Measurements from ENCODE around the gene RTL1.

The RTL1 gene

GRCh38 chr14:100890061-100890850 lies 13.3 kb downstream of the RTL1 start:
- H3K79me2 ChIP-seq (ENCODE audit: control insufficient read depth, insufficient read depth, low read length, unreplicated experiment), result no peaks in the 10 kb centered on the region
- H2AFZ ChIP-seq (ENCODE audit: low read length, unreplicated experiment), result no peak overlapping the region
- H3K27me3 ChIP-seq (ENCODE audit: insufficient read depth, low read length), result 0 out of 2 replicates have a peak, but pooled peaks cover 3% of the 10 kb centered on the region
- H3K27ac ChIP-seq (ENCODE audit: low read depth, low read length), result no peak overlapping the region
- no peaks in the 10 kb centered on the region for H3K4me1 ChIP-seq (ENCODE audit: control insufficient read depth, insufficient read depth, low read length, unreplicated experiment)
- peaks cover 6% of the 10 kb centered on the region; the same call in 1 of the 2 replicates for H3K36me3 ChIP-seq (ENCODE audit: insufficient read depth, low read length)
- H3K4me3 ChIP-seq (ENCODE audit: low read depth, low read length), result no peak overlapping the region

GRCh38 chr14:100889641-100890040 lies 13.9 kb downstream of the RTL1 start:
- Histone ChIP-seq H3K27ac (ENCODE audit: low read depth, low read length) (no peak overlapping the region), H3K36me3 (ENCODE audit: insufficient read depth, low read length) (peaks cover 6% of the 10 kb centered on the region; the same call in 1 of the 2 replicates), H3K4me1 (ENCODE audit: control insufficient read depth, insufficient read depth, low read length, unreplicated experiment) (no peaks in the 10 kb centered on the region), H3K4me3 (ENCODE audit: low read depth, low read length) (no peak overlapping the region), H3K27me3 (ENCODE audit: insufficient read depth, low read length) (0 out of 2 replicates have a peak, but pooled peaks cover 3% of the 10 kb centered on the region), H3K79me2 (ENCODE audit: control insufficient read depth, insufficient read depth, low read length, unreplicated experiment) (no peaks in the 10 kb centered on the region), H2AFZ (ENCODE audit: low read length, unreplicated experiment) (no peak overlapping the region)

- Histone ChIP-seq H3K4me3 (ENCODE audit: low read depth, low read length) (no peak overlapping the region), H3K27ac (ENCODE audit: low read depth, low read length) (no peak overlapping the region), H3K36me3 (ENCODE audit: insufficient read depth, low read length) (peaks cover 11% of the 10 kb centered on the region), H3K4me1 (ENCODE audit: control insufficient read depth, insufficient read depth, low read length, unreplicated experiment) (no peaks in the 10 kb centered on the region), H3K27me3 (ENCODE audit: insufficient read depth, low read length) (0 out of 2 replicates have a peak, but pooled peaks cover 3% of the 10 kb centered on the region), H3K79me2 (ENCODE audit: control insufficient read depth, insufficient read depth, low read length, unreplicated experiment) (no peaks in the 10 kb centered on the region), H2AFZ (ENCODE audit: low read length, unreplicated experiment) (no peak overlapping the region)
Observed at GRCh38 chr14:100888789-100889315, 14.7 kb downstream of the RTL1 start.

DNA sequence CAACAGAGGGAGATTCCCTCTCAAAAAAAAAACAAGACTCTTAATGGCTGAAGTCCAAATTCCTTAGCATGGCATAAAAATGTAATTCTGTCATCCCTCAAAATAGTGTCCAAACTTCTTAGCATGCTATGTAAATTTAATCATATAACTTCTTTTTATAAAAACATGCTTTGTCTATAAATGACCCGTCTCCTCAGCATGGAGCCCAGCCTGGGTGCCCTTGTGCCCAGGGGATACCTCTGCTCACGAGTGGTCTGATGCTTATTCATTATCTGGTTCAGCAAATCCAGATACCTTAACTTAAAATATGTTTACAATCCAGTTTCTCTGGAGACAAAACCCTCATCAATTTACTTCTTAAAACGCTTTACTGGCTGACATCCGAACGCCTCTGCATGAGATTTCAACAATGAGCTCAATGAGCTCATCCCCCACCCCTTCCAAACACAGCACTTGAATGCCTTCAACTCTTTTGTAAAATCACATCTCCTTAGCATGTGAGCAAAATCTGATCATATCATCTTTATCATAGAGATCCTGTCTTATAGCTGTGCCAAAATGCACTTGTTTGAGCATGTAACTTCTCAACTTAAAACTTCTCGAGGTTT lies 15.7 kb downstream of the RTL1 start:
- Histone ChIP-seq H3K27me3 (ENCODE audit: insufficient read depth, low read length) (0 out of 2 replicates have a peak, but pooled peaks cover 3% of the 10 kb centered on the region), H2AFZ (ENCODE audit: low read length, unreplicated experiment) (no peak overlapping the region), H3K4me1 (ENCODE audit: control insufficient read depth, insufficient read depth, low read length, unreplicated experiment) (no peaks in the 10 kb centered on the region), H3K27ac (ENCODE audit: low read depth, low read length) (no peak overlapping the region), H3K36me3 (ENCODE audit: insufficient read depth, low read length) (peaks cover 13% of the 10 kb centered on the region), H3K79me2 (ENCODE audit: control insufficient read depth, insufficient read depth, low read length, unreplicated experiment) (no peaks in the 10 kb centered on the region), H3K4me3 (ENCODE audit: low read depth, low read length) (no peak overlapping the region)

DNA sequence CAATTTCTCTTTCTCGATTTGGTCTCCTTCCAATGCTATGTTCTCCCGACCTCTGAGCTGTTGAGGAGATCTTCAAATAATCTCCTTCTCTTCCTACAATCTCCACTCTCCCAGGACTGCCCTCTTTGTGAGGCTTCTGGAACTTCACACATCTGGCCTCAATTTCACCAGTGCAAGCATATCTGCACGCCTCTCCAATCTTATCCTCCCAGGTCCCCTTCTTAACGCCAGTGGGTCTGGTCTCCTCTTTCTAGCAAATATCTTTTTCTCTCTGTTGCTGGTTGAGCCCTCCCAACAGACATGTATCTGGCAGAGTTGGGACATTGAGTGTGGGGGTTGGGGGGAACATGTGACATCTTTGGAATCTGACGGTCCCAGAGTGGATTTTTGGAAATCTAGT lies 17.9 kb downstream of the RTL1 start:
- H3K4me1 ChIP-seq (ENCODE audit: control insufficient read depth, insufficient read depth, low read length, unreplicated experiment), result no peaks in the 10 kb centered on the region
- H3K4me3 ChIP-seq (ENCODE audit: low read depth, low read length), result no peak overlapping the region
- H3K36me3 ChIP-seq (ENCODE audit: insufficient read depth, low read length), result peaks cover 19% of the 10 kb centered on the region
- H3K27me3 ChIP-seq (ENCODE audit: insufficient read depth, low read length), result 0 out of 2 replicates have a peak, but pooled peaks cover 3% of the 10 kb centered on the region
- H3K27ac ChIP-seq (ENCODE audit: low read depth, low read length), result no peak overlapping the region
- no peaks in the 10 kb centered on the region for H3K79me2 ChIP-seq (ENCODE audit: control insufficient read depth, insufficient read depth, low read length, unreplicated experiment)
- H2AFZ ChIP-seq (ENCODE audit: low read length, unreplicated experiment), result no peak overlapping the region

GRCh38 chr14:100885196-100885595 lies 18.3 kb downstream of the RTL1 start:
- Histone ChIP-seq H3K79me2 (ENCODE audit: control insufficient read depth, insufficient read depth, low read length, unreplicated experiment) (no peaks in the 10 kb centered on the region), H3K4me1 (ENCODE audit: control insufficient read depth, insufficient read depth, low read length, unreplicated experiment) (no peaks in the 10 kb centered on the region), H3K36me3 (ENCODE audit: insufficient read depth, low read length) (peaks cover 19% of the 10 kb centered on the region), H3K27ac (ENCODE audit: low read depth, low read length) (no peak overlapping the region), H3K4me3 (ENCODE audit: low read depth, low read length) (no peak overlapping the region), H3K27me3 (ENCODE audit: insufficient read depth, low read length) (0 out of 2 replicates have a peak, but pooled peaks cover 3% of the 10 kb centered on the region), H2AFZ (ENCODE audit: low read length, unreplicated experiment) (no peak overlapping the region)

DNA sequence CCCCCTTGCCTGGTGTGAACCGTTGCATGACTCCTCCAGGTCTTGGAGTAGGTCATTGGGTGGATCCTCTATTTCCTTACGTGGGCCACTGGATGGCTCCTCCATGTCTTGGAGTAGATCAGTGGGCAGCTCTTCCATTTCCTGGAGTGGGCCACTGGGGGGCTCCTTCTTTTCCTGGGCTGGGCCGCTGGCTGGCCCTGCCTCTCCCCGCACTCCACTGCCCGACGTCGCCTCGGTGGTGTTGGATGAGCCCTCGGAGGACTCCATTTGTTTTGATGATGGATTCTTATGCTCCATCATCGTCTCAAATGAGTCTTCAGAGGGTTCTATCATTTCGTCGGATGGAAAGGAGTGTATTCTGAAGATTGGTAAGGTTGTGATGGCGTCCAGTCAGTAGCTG lies 19.1 kb downstream of the RTL1 start:
- 0 out of 2 replicates have a peak, but pooled peaks cover 2% of the 10 kb centered on the region for H3K27me3 ChIP-seq (ENCODE audit: insufficient read depth, low read length)
- H2AFZ ChIP-seq (ENCODE audit: low read length, unreplicated experiment), result no peak overlapping the region
- H3K4me1 ChIP-seq (ENCODE audit: control insufficient read depth, insufficient read depth, low read length, unreplicated experiment), result no peaks in the 10 kb centered on the region
- no peaks in the 10 kb centered on the region for H3K79me2 ChIP-seq (ENCODE audit: control insufficient read depth, insufficient read depth, low read length, unreplicated experiment)
- H3K27ac ChIP-seq (ENCODE audit: low read depth, low read length), result no peak overlapping the region
- peaks cover 19% of the 10 kb centered on the region for H3K36me3 ChIP-seq (ENCODE audit: insufficient read depth, low read length)
- no peak overlapping the region for H3K4me3 ChIP-seq (ENCODE audit: low read depth, low read length)

- H3K4me3 ChIP-seq (ENCODE audit: low read depth, low read length), result no peak overlapping the region
- H3K4me1 ChIP-seq (ENCODE audit: control insufficient read depth, insufficient read depth, low read length, unreplicated experiment), result no peaks in the 10 kb centered on the region
- H3K27ac ChIP-seq (ENCODE audit: low read depth, low read length), result no peak overlapping the region
- H3K27me3 ChIP-seq (ENCODE audit: insufficient read depth, low read length), result no peaks in the 10 kb centered on the region
- no peaks in the 10 kb centered on the region for H3K79me2 ChIP-seq (ENCODE audit: control insufficient read depth, insufficient read depth, low read length, unreplicated experiment)
- H3K36me3 ChIP-seq (ENCODE audit: insufficient read depth, low read length), result peaks cover 17% of the 10 kb centered on the region
- no peak overlapping the region for H2AFZ ChIP-seq (ENCODE audit: low read length, unreplicated experiment)
Observed at GRCh38 chr14:100883789-100884101, 19.8 kb downstream of the RTL1 start.

DNA sequence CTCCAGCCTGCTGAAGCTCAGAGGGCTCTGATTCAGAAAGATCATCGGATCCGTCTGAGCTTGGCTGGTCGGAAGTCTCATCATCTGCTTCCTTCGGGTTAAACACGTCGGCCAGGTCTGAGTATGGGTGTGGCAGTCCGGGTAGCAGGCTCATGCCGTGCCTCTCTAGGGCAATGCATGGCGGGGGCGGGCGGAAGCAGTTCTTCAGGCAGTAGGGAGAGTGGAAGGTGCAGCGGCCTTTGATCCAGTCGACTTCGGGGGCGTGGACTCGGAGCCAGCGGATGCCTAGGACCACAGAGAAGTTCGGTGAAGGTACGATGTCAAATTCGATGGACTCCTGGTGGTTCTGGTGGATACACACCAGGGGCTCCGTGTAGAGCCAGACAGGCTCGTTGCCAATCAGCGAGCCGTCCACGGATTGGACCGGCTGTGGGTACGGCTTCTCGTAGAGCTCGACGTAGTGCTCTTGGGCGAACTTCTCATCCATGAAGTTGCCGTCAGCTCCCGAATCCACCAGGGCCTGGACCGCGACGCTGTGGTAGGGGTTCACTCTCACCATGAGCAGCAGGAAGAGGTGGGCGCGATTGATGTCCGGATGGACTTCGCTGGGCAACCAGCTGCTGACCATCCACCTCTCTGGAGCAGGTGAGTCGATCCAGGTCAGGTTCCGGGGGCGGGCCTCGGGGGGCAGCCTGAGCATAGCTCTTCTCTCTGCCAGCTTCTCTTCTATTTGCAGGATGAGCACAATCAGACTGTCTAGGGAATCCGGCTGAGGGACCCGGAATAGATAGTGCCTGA lies 20.3 kb downstream of the RTL1 start:
- Histone ChIP-seq H3K36me3 (ENCODE audit: insufficient read depth, low read length) (peaks cover 14% of the 10 kb centered on the region), H2AFZ (ENCODE audit: low read length, unreplicated experiment) (no peak overlapping the region), H3K4me1 (ENCODE audit: control insufficient read depth, insufficient read depth, low read length, unreplicated experiment) (no peaks in the 10 kb centered on the region), H3K4me3 (ENCODE audit: low read depth, low read length) (no peak overlapping the region), H3K27ac (ENCODE audit: low read depth, low read length) (no peak overlapping the region), H3K27me3 (ENCODE audit: insufficient read depth, low read length) (no peaks in the 10 kb centered on the region), H3K79me2 (ENCODE audit: control insufficient read depth, insufficient read depth, low read length, unreplicated experiment) (peaks cover 3% of the 10 kb centered on the region)
